IMR-90 (cell line): ENCODE results near the gene ENOX2. TPM values are rescaled to one million over a fixed set of nuclear protein-coding genes. Genes with fewer than 3 reads are reported as not detected.

Experiments used
- ATAC-seq: fragments of 200-7000 bp; cut with Tn5 transposase; 2 replicates; pipeline ENCODE4 v1.9.1; 2020; ENCODE audit warnings: low read depth, mild to moderate bottlenecking, moderate library complexity
- BruUV-seq: library from RNA; stranded (reverse); fragments of 400-500 nt; replicated peaks from 2 replicates; lab custom pipeline; 2021; lab: Mats Ljungman, UMichigan
- CTCF ChIA-PET: fragments of 300-600 bp; formaldehyde crosslinking; extraction: SDS; loops from one replicate; lab custom pipeline; 2021; ENCODE audit warnings: antibody characterized with exemption; lab: Yijun Ruan, JAX
- POLR2A ChIA-PET: fragments of 300-600 bp; sonication (Branson Sonifier 250); formaldehyde crosslinking; loops from one replicate; lab custom pipeline; 2022; ENCODE audit warnings: antibody characterized with exemption; ENCODE audit not compliant: unreplicated experiment; lab: Charles Lee
- DNase-seq: peaks from one replicate; pipeline ENCODE4 v3.0.0; 2013
- H2AFZ ChIP-seq: replicated peaks from 2 replicates; pipeline ENCODE3; 2013; ENCODE audit warnings: low read length, mild to moderate bottlenecking; ENCODE audit not compliant: poor library complexity
- H2AK5ac ChIP-seq: 2 replicates; pipeline ENCODE4 v1.6.1; 2013; ENCODE audit warnings: low read depth, low read length, inconsistent platforms
- H2AK9ac ChIP-seq: replicated peaks from 2 replicates; pipeline ENCODE3; 2013; ENCODE audit warnings: mild to moderate bottlenecking, low read depth, low read length, moderate library complexity; ENCODE audit not compliant: poor library complexity
- H2BK120ac ChIP-seq: 2 replicates; pipeline ENCODE4 v1.6.1; 2013; ENCODE audit warnings: low read depth, low read length, inconsistent platforms
- H2BK15ac ChIP-seq: 3 replicates; pipeline ENCODE4 v1.6.1; 2013; ENCODE audit warnings: low read depth, low read length, inconsistent platforms
- H2BK20ac ChIP-seq: 2 replicates; pipeline ENCODE4 v1.6.1; 2013; ENCODE audit warnings: low read depth, mild to moderate bottlenecking, inconsistent platforms, low read length, moderate library complexity
- H2BK5ac ChIP-seq: 2 replicates; pipeline ENCODE4 v1.6.1; 2013; ENCODE audit warnings: mild to moderate bottlenecking, low read depth, low read length, inconsistent platforms; ENCODE audit not compliant: poor library complexity, severe bottlenecking
- H3K14ac ChIP-seq: replicated peaks from 2 replicates; pipeline ENCODE4 v1.6.1; 2013; ENCODE audit warnings: low read depth, low read length, inconsistent platforms
- H3K18ac ChIP-seq: 2 replicates; pipeline ENCODE4 v1.6.1; 2013; ENCODE audit warnings: low read depth, low read length, control low read depth
- H3K23ac ChIP-seq: 2 replicates; pipeline ENCODE4 v1.6.1; 2013; ENCODE audit warnings: low read depth, low read length, inconsistent platforms
- H3K27ac ChIP-seq: 2 replicates; pipeline ENCODE4 v1.5.1; 2013; ENCODE audit warnings: mild to moderate bottlenecking, control low read depth, low read length; ENCODE audit not compliant: insufficient read depth
- H3K27me3 ChIP-seq: 2 replicates; pipeline ENCODE4 v1.6.1; 2013; ENCODE audit warnings: low read length; ENCODE audit not compliant: control insufficient read depth, insufficient read depth
- H3K36me3 ChIP-seq: 2 replicates; pipeline ENCODE4 v1.6.1; 2013; ENCODE audit warnings: low read length, mixed read lengths; ENCODE audit not compliant: control insufficient read depth, insufficient read depth
- H3K4ac ChIP-seq: 2 replicates; pipeline ENCODE4 v1.6.1; 2013; ENCODE audit warnings: low read depth, low read length, inconsistent platforms
- H3K4me1 ChIP-seq: 2 replicates; pipeline ENCODE4 v1.6.1; 2013; ENCODE audit warnings: low read length, mixed read lengths; ENCODE audit not compliant: control insufficient read depth, insufficient read depth
- H3K4me2 ChIP-seq: 2 replicates; pipeline ENCODE4 v1.6.1; 2013; ENCODE audit warnings: low read depth, mild to moderate bottlenecking, control low read depth, low read length, moderate library complexity
- H3K4me3 ChIP-seq: 2 replicates; pipeline ENCODE4 v1.5.1; 2013; ENCODE audit warnings: low read depth, mild to moderate bottlenecking, control low read depth, low read length, moderate library complexity; ENCODE audit not compliant: insufficient read depth
- H3K56ac ChIP-seq: 2 replicates; pipeline ENCODE4 v1.6.1; 2013; ENCODE audit warnings: low read length, inconsistent platforms; ENCODE audit not compliant: insufficient read depth; ENCODE audit errors: extremely low read depth
- H3K79me1 ChIP-seq, 2 experiments: 2 replicates each; pipeline ENCODE4 v1.6.1; 2013; ENCODE audit warnings: low read length in 2 of 2, inconsistent platforms in 1 of 2, low read depth in 1 of 2
- H3K9ac ChIP-seq: 2 replicates; pipeline ENCODE4 v1.6.1; 2013; ENCODE audit warnings: low read depth, low read length, control low read depth
- H3K9me1 ChIP-seq: 2 replicates; pipeline ENCODE4 v1.6.1; 2013; ENCODE audit warnings: low read length, inconsistent platforms; ENCODE audit not compliant: insufficient read depth
- H3K9me3 ChIP-seq: 2 replicates; pipeline ENCODE4 v1.6.1; 2013; ENCODE audit warnings: low read length; ENCODE audit not compliant: control insufficient read depth, insufficient read depth
- H4K20me1 ChIP-seq: 2 replicates; pipeline ENCODE4 v1.6.1; 2013; ENCODE audit warnings: low read length, inconsistent platforms; ENCODE audit not compliant: insufficient read depth
- H4K5ac ChIP-seq: 2 replicates; pipeline ENCODE4 v1.6.1; 2013; ENCODE audit warnings: mild to moderate bottlenecking, low read depth, low read length, control low read depth
- H4K8ac ChIP-seq, 2 experiments: 2 replicates each; pipeline ENCODE4 v1.6.1; 2013; ENCODE audit warnings: low read depth in 2 of 2, low read length in 2 of 2, control low read depth in 1 of 2, inconsistent platforms in 1 of 2
- H4K91ac ChIP-seq: 2 replicates; pipeline ENCODE4 v1.6.1; 2013; ENCODE audit warnings: low read depth, low read length, inconsistent platforms; ENCODE audit not compliant: insufficient read depth
- CEBPB ChIP-seq: IDR thresholded peaks from 2 replicates; pipeline ENCODE4 v1.6.1; 2012; ENCODE audit warnings: low read depth, low read length, improper control_type of control experiment
- RCOR1 ChIP-seq: IDR thresholded peaks from 2 replicates; pipeline ENCODE4 v1.6.1; 2012; ENCODE audit warnings: mild to moderate bottlenecking, low read length, improper control_type of control experiment; ENCODE audit not compliant: insufficient replicate concordance
- WGBS, 2 experiments: methylation state at CpG; one replicate each; pipeline versions ENCODE4 v1.1.5 to v1.1.7; 2013; ENCODE audit warnings: missing lambda C conversion rate in 2 of 2; ENCODE audit not compliant: insufficient read length in 1 of 2; ENCODE audit errors: extremely low coverage in 2 of 2; 5-methylcytosine and 5-hydroxymethylcytosine counted together
- dilution Hi-C: fragments of 300-500 bp; cut with HindIII; formaldehyde crosslinking; loops from one replicate; pipeline ENCODE4 v1.14.3; 2018; ENCODE audit warnings: low sequenced_read_pairs; ENCODE audit not compliant: unreplicated experiment
- in situ Hi-C: fragments of 300-500 bp; cut with MboI; formaldehyde crosslinking; loops from 3 replicates; pipeline ENCODE4 v1.14.3; 2019; ENCODE audit warnings: low sequenced_read_pairs, inconsistent platforms, mixed read lengths
- intact Hi-C: fragments of 100-400 bp; cut with micrococcal nuclease; formaldehyde crosslinking; loops from 2 replicates; pipeline ENCODE4 v1.10.0; 2022
- polyA plus RNA-seq, 3 experiments: library from polyadenylated mRNA; depleted of rRNA; stranded (reverse); fragments of >200 nt; gene quantifications; 2 replicates each; pipeline ENCODE4 v1.2.3, GENCODE V29; 2012; ENCODE audit warnings: low replicate concordance in 1 of 3
- total RNA-seq: library from RNA; depleted of rRNA; stranded (reverse); fragments of >200 nt; gene quantifications from 2 replicates; pipeline ENCODE4 v1.2.3, GENCODE V29; 2012

ENOX2 gene
- total and polyA plus RNA-seq, 2 of the 4 experiments (the other 2 are of a cell fraction): 6.3 to 11.8 TPM

DNA sequence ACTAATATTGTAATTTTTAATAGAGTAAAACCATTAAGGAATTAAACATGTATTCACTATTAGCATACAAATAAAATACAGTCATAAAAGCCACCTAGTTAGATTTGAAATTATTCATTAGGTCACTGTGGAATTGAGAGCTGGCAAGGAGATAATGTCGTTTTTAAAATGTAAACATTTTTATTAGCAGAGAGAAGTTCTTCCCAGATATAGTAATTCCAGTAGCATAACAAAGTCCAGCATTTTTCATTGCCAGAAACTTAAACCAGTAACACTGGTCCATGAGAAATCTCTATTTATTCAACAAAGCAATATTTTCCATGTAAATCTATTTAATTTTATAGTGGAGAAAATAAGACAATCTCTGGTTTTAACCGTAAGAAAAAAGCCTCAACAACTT is 17.5 kb downstream of the ENOX2 start:
- BruUV-seq: no TSS peak
- no peak overlapping the region for H3K4me3 ChIP-seq

More for the DNA sequence above, 17.5 kb downstream of the ENOX2 start:
- Histone ChIP-seq H4K91ac (no peak overlapping the region), H3K56ac (no peak overlapping the region), H3K4me1 (no peaks in the 10 kb centered on the region), H4K8ac (no peak overlapping the region), H2AFZ (no peak overlapping the region), H2BK20ac (no peak overlapping the region), H2AK9ac (no peak overlapping the region), H2AK5ac (no peak overlapping the region), H3K27me3 (no peaks in the 10 kb centered on the region; the same call in 1 of the 2 replicates), H3K4me2 (no peak overlapping the region), H3K23ac (no peak overlapping the region), H3K14ac (no peak overlapping the region), H3K36me3 (no peaks in the 10 kb centered on the region), H3K79me1 (no peaks in the 10 kb centered on the region), H3K9me1 (no peaks in the 10 kb centered on the region; the same call in 1 of the 2 replicates), H3K9me3 (no peaks in the 10 kb centered on the region), H3K4ac (no peak overlapping the region), H3K9ac (no peak overlapping the region), H2BK5ac (no peak overlapping the region), H2BK15ac (no peak overlapping the region), H2BK120ac (no peak overlapping the region), H3K27ac (no peak overlapping the region), H4K5ac (no peak overlapping the region), H3K18ac (no peak overlapping the region), H4K20me1 (no peaks in the 10 kb centered on the region)
- CTCF ChIA-PET: no interaction called here
- in situ Hi-C loops (no loop called here), dilution Hi-C loops (no loop called here), intact Hi-C loops (no loop called here)
- no peak for ATAC-seq
- no CpG with 5 or more reads among the region's 2 CpGs for WGBS, 2 experiments
- POLR2A ChIA-PET: no interaction called here
- DNase-seq: no peak
- TF ChIP-seq CEBPB (no peak), RCOR1 (no peak)
